GM23338 (cell line): ENCODE results near the gene ANKRD44. TPM values are rescaled to one million over a fixed set of nuclear protein-coding genes. Genes with fewer than 3 reads are reported as not detected.

Source experiments
- ATAC-seq: fragments of 200-7000 bp; cut with Tn5 transposase; 3 replicates; pipeline ENCODE4 v1.9.1; 2020
- DNase-seq: peaks from one replicate; pipeline ENCODE4 v3.0.0-alpha.2; 2015; ENCODE audit warnings: low spot score
- H2AFZ ChIP-seq: fragments of 200-600 bp; sonication (generic); 2 replicates; pipeline ENCODE4 v1.8.0; 2016; ENCODE audit warnings: antibody characterized with exemption, mild to moderate bottlenecking, moderate library complexity
- H3F3A ChIP-seq: fragments of 200-600 bp; sonication (generic); replicated peaks from 2 replicates; pipeline ENCODE4 v1.8.0; 2017; ENCODE audit warnings: antibody characterized with exemption, mixed run types, low read depth
- H3K27ac ChIP-seq: fragments of 200-600 bp; sonication (generic); 2 replicates; pipeline ENCODE4 v1.6.1; 2016; ENCODE audit warnings: low read depth
- H3K27me3 ChIP-seq: fragments of 200-600 bp; sonication (generic); 2 replicates; pipeline ENCODE4 v1.8.0; 2016; ENCODE audit warnings: mild to moderate bottlenecking, mixed run types, moderate library complexity; ENCODE audit not compliant: insufficient read depth
- H3K36me3 ChIP-seq: fragments of 200-600 bp; sonication (generic); 2 replicates; pipeline ENCODE4 v1.8.0; 2016; ENCODE audit warnings: mild to moderate bottlenecking; ENCODE audit not compliant: insufficient read depth
- H3K4me1 ChIP-seq: fragments of 200-600 bp; sonication (generic); 2 replicates; pipeline ENCODE4 v1.8.0; 2016; ENCODE audit warnings: mild to moderate bottlenecking, moderate library complexity; ENCODE audit not compliant: insufficient read depth
- H3K4me2 ChIP-seq: fragments of 200-600 bp; sonication (generic); 2 replicates; pipeline ENCODE4 v1.7.1; 2017; ENCODE audit warnings: mixed run types
- H3K4me3 ChIP-seq: fragments of 200-600 bp; sonication (generic); 2 replicates; pipeline ENCODE4 v1.6.1; 2016; ENCODE audit warnings: mixed run types
- H3K79me2 ChIP-seq: fragments of 200-600 bp; sonication (generic); replicated peaks from 2 replicates; pipeline ENCODE4 v1.8.0; 2017; ENCODE audit warnings: mild to moderate bottlenecking; ENCODE audit not compliant: insufficient read depth
- H3K9me2 ChIP-seq: fragments of 200-600 bp; sonication (generic); 2 replicates; pipeline ENCODE4 v1.8.0; 2017; ENCODE audit not compliant: insufficient read depth
- H4K20me1 ChIP-seq: fragments of 200-600 bp; sonication (generic); replicated peaks from 2 replicates; pipeline ENCODE4 v1.8.0; 2017; ENCODE audit warnings: mild to moderate bottlenecking; ENCODE audit not compliant: insufficient read depth
- H3K27ac Mint-ChIP-seq: 2 replicates; pipeline ENCODE4 v1.8.0; 2020; ENCODE audit warnings: inconsistent platforms, mild to moderate bottlenecking, moderate library complexity, mixed read lengths
- H3K27me3 Mint-ChIP-seq: 3 replicates; pipeline ENCODE4 v1.8.0; 2022; ENCODE audit warnings: low read depth, mild to moderate bottlenecking, moderate library complexity, mixed read lengths, inconsistent platforms; ENCODE audit not compliant: insufficient read depth, poor library complexity
- H3K36me3 Mint-ChIP-seq: 3 replicates; pipeline ENCODE4 v1.8.0; 2021; ENCODE audit warnings: low read depth, mild to moderate bottlenecking, inconsistent platforms, moderate library complexity, mixed read lengths
- H3K4me1 Mint-ChIP-seq: 3 replicates; pipeline ENCODE4 v1.8.0; 2020; ENCODE audit warnings: mild to moderate bottlenecking, inconsistent platforms, mixed read lengths
- H3K4me3 Mint-ChIP-seq: 3 replicates; pipeline ENCODE4 v1.8.0; 2021; ENCODE audit warnings: moderate library complexity, mild to moderate bottlenecking, inconsistent platforms, mixed read lengths
- H3K9me3 Mint-ChIP-seq: 3 replicates; pipeline ENCODE4 v1.8.0; 2020; ENCODE audit warnings: moderate library complexity, mild to moderate bottlenecking, inconsistent platforms, mixed read lengths
- CREB1 ChIP-seq: fragments of 250-450 bp; sonication (Bioruptor Pico); IDR thresholded peaks from 2 replicates; pipeline ENCODE4 v1.5.0; 2020; ENCODE audit warnings: low read depth, mild to moderate bottlenecking, moderate library complexity
- CTCF ChIP-seq, 2 experiments: fragments of 200-600 bp in 1 of 2; sonication (generic) in 1 of 2; conservative IDR thresholded peaks; 2 replicates each; pipeline versions ENCODE4 v1.5.1 to v1.6.1; 2016 to 2017; ENCODE audit warnings: antibody characterized with exemption in 2 of 2, low read depth in 2 of 2, mild to moderate bottlenecking in 2 of 2, moderate library complexity in 1 of 2
- EZH2 ChIP-seq: fragments of 200-600 bp; sonication (generic); IDR thresholded peaks from one replicate; pipeline ENCODE4 v1.8.0; 2017; ENCODE audit warnings: antibody characterized with exemption, mild to moderate bottlenecking, low read depth; ENCODE audit not compliant: unreplicated experiment
- EZH2phosphoT487 ChIP-seq: fragments of 200-600 bp; sonication (generic); IDR thresholded peaks from one replicate; pipeline ENCODE4 v1.8.1; 2018; ENCODE audit warnings: antibody characterized with exemption; ENCODE audit not compliant: unreplicated experiment
- JUNB ChIP-seq: IDR thresholded peaks from one replicate; pipeline ENCODE4 v1.6.1; 2016; ENCODE audit warnings: antibody characterized with exemption; ENCODE audit not compliant: unreplicated experiment
- NANOG ChIP-seq: IDR thresholded peaks from 2 replicates; pipeline ENCODE4 v1.6.1; 2016; ENCODE audit warnings: antibody characterized with exemption, borderline replicate concordance
- POLR2AphosphoS5 ChIP-seq: IDR thresholded peaks from 2 replicates; pipeline ENCODE4 v1.6.1; 2016; ENCODE audit warnings: antibody characterized with exemption, low read depth
- STAT1 ChIP-seq: IDR thresholded peaks from one replicate; pipeline ENCODE4 v1.6.1; 2016; ENCODE audit warnings: antibody characterized with exemption; ENCODE audit not compliant: unreplicated experiment
- ZNF114 ChIP-seq: fragments of 250-450 bp; sonication (Bioruptor Pico); IDR thresholded peaks from 2 replicates; pipeline ENCODE4 v1.5.0; 2020; ENCODE audit warnings: mild to moderate bottlenecking, moderate library complexity
- ZNF331 ChIP-seq: fragments of 250-450 bp; sonication (Bioruptor Pico); IDR thresholded peaks from 2 replicates; pipeline ENCODE4 v1.5.0; 2020; ENCODE audit warnings: low read depth, mild to moderate bottlenecking, moderate library complexity
- polyA plus RNA-seq: library from polyadenylated mRNA; unstranded; fragments of >200 nt; fragmentation: Nextera tagmentation; extraction: Ambion mirVana; gene quantifications from 2 replicates; pipeline ENCODE4 v1.2.1, GENCODE V29; 2016
- total RNA-seq: library from RNA; depleted of rRNA; stranded (reverse); fragments of >200 nt; shearing (Covaris generic); gene quantifications from 2 replicates; pipeline ENCODE4 v1.2.3, GENCODE V29; 2014
- TF ChIP-seq, protein P1 (sequence below): fragments of 250-450 bp; sonication (Bioruptor Pico); IDR thresholded peaks from 2 replicates; pipeline ENCODE4 v1.5.0; 2020; ENCODE audit warnings: mild to moderate bottlenecking, moderate library complexity
- TF ChIP-seq, protein P2 (sequence below): IDR thresholded peaks from 2 replicates; pipeline ENCODE4 v1.6.1; 2016; ENCODE audit warnings: antibody characterized with exemption
- TF ChIP-seq, protein P3 (sequence below): IDR thresholded peaks from one replicate; pipeline ENCODE4 v1.6.1; 2018; ENCODE audit warnings: antibody characterized with exemption; ENCODE audit not compliant: unreplicated experiment

Gene ANKRD44
- total and polyA plus RNA-seq, 2 experiments from 2014 or later, result 0.44 to 0.56 TPM

DNA sequence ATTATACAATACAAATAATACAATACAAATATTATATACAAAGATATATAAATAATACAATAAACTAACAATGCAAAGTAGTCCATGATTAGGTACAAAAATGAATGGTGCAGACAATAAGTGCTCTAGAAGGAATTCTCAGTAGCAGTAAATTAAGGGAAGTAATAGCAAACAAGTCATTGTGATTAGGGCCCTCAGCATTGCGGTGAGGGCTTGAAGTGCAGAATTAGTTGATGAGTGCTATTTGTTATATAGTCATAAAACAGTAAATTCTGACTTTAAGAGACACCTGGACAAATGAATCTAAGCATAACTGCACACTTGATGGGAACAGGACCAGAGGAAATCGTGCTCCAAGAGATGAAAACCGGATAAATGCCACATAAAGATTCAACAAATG lies 74.9 kb downstream of the ANKRD44 start:
- no peak overlapping the region for H3K27ac ChIP-seq
- Mint-ChIP-seq H3K4me3 (no peak overlapping the region), H3K27ac (no peak overlapping the region), H3K4me1 (peaks cover 6% of the 10 kb centered on the region; the same call in 1 of the 3 replicates), H3K27me3 (peaks cover 3% of the 10 kb centered on the region), H3K36me3 (no peaks in the 10 kb centered on the region), H3K9me3 (no peaks in the 10 kb centered on the region)
- no peaks in the 10 kb centered on the region for H4K20me1 ChIP-seq
- ATAC-seq, result no peak
- no peak overlapping the region for H3K4me3 ChIP-seq
- DNase-seq, result no peak
- H3K36me3 ChIP-seq, result no peaks in the 10 kb centered on the region
- no peaks in the 10 kb centered on the region for H3K4me1 ChIP-seq
- no peaks in the 10 kb centered on the region for H3K79me2 ChIP-seq
- no peak overlapping the region for H3K4me2 ChIP-seq
- H3F3A ChIP-seq, result no peaks in the 10 kb centered on the region
- H3K9me2 ChIP-seq, result no peaks in the 10 kb centered on the region
- H2AFZ ChIP-seq, result no peak overlapping the region
- no peaks in the 10 kb centered on the region for H3K27me3 ChIP-seq
- TF ChIP-seq, protein P1, sequence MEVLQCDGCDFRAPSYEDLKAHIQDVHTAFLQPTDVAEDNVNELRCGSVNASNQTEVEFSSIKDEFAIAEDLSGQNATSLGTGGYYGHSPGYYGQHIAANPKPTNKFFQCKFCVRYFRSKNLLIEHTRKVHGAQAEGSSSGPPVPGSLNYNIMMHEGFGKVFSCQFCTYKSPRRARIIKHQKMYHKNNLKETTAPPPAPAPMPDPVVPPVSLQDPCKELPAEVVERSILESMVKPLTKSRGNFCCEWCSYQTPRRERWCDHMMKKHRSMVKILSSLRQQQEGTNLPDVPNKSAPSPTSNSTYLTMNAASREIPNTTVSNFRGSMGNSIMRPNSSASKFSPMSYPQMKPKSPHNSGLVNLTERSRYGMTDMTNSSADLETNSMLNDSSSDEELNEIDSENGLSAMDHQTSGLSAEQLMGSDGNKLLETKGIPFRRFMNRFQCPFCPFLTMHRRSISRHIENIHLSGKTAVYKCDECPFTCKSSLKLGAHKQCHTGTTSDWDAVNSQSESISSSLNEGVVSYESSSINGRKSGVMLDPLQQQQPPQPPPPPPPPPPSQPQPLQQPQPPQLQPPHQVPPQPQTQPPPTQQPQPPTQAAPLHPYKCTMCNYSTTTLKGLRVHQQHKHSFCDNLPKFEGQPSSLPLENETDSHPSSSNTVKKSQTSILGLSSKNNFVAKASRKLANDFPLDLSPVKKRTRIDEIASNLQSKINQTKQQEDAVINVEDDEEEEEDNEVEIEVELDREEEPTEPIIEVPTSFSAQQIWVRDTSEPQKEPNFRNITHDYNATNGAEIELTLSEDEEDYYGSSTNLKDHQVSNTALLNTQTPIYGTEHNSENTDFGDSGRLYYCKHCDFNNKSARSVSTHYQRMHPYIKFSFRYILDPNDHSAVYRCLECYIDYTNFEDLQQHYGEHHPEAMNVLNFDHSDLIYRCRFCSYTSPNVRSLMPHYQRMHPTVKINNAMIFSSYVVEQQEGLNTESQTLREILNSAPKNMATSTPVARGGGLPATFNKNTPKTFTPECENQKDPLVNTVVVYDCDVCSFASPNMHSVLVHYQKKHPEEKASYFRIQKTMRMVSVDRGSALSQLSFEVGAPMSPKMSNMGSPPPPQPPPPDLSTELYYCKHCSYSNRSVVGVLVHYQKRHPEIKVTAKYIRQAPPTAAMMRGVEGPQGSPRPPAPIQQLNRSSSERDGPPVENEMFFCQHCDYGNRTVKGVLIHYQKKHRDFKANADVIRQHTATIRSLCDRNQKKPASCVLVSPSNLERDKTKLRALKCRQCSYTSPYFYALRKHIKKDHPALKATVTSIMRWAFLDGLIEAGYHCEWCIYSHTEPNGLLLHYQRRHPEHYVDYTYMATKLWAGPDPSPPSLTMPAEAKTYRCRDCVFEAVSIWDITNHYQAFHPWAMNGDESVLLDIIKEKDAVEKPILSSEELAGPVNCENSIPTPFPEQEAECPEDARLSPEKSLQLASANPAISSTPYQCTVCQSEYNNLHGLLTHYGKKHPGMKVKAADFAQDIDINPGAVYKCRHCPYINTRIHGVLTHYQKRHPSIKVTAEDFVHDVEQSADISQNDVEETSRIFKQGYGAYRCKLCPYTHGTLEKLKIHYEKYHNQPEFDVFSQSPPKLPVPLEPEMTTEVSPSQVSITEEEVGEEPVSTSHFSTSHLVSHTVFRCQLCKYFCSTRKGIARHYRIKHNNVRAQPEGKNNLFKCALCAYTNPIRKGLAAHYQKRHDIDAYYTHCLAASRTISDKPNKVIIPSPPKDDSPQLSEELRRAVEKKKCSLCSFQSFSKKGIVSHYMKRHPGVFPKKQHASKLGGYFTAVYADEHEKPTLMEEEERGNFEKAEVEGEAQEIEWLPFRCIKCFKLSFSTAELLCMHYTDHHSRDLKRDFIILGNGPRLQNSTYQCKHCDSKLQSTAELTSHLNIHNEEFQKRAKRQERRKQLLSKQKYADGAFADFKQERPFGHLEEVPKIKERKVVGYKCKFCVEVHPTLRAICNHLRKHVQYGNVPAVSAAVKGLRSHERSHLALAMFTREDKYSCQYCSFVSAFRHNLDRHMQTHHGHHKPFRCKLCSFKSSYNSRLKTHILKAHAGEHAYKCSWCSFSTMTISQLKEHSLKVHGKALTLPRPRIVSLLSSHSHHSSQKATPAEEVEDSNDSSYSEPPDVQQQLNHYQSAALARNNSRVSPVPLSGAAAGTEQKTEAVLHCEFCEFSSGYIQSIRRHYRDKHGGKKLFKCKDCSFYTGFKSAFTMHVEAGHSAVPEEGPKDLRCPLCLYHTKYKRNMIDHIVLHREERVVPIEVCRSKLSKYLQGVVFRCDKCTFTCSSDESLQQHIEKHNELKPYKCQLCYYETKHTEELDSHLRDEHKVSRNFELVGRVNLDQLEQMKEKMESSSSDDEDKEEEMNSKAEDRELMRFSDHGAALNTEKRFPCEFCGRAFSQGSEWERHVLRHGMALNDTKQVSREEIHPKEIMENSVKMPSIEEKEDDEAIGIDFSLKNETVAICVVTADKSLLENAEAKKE (CRISPR knock-in tag), result no peak
- TF ChIP-seq CTCF (conservative IDR thresholded peaks at IDR 0.05; ENCODE audit: low read depth in 2 of 2) (no peak), JUNB (no peak), EZH2 (no peak), NANOG (no peak), POLR2AphosphoS5 (no peak), STAT1 (no peak), CREB1 (CRISPR knock-in tag) (no peak), ZNF331 (CRISPR knock-in tag) (no peak), EZH2phosphoT487 (no peak), ZNF114 (CRISPR knock-in tag) (no peak)
- TF ChIP-seq, protein P2, sequence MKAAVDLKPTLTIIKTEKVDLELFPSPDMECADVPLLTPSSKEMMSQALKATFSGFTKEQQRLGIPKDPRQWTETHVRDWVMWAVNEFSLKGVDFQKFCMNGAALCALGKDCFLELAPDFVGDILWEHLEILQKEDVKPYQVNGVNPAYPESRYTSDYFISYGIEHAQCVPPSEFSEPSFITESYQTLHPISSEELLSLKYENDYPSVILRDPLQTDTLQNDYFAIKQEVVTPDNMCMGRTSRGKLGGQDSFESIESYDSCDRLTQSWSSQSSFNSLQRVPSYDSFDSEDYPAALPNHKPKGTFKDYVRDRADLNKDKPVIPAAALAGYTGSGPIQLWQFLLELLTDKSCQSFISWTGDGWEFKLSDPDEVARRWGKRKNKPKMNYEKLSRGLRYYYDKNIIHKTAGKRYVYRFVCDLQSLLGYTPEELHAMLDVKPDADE, result no peak
- TF ChIP-seq, protein P3, sequence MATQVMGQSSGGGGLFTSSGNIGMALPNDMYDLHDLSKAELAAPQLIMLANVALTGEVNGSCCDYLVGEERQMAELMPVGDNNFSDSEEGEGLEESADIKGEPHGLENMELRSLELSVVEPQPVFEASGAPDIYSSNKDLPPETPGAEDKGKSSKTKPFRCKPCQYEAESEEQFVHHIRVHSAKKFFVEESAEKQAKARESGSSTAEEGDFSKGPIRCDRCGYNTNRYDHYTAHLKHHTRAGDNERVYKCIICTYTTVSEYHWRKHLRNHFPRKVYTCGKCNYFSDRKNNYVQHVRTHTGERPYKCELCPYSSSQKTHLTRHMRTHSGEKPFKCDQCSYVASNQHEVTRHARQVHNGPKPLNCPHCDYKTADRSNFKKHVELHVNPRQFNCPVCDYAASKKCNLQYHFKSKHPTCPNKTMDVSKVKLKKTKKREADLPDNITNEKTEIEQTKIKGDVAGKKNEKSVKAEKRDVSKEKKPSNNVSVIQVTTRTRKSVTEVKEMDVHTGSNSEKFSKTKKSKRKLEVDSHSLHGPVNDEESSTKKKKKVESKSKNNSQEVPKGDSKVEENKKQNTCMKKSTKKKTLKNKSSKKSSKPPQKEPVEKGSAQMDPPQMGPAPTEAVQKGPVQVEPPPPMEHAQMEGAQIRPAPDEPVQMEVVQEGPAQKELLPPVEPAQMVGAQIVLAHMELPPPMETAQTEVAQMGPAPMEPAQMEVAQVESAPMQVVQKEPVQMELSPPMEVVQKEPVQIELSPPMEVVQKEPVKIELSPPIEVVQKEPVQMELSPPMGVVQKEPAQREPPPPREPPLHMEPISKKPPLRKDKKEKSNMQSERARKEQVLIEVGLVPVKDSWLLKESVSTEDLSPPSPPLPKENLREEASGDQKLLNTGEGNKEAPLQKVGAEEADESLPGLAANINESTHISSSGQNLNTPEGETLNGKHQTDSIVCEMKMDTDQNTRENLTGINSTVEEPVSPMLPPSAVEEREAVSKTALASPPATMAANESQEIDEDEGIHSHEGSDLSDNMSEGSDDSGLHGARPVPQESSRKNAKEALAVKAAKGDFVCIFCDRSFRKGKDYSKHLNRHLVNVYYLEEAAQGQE, result no peak
